Caco-2 (cell line): ENCODE measurements around the gene UCK1. TPM values are rescaled to one million over a fixed set of nuclear protein-coding genes. Genes with fewer than 3 reads are reported as not detected.

ENCODE experiments used
- BruUV-seq: library from RNA; stranded (reverse); fragments of 400-500 nt; replicated peaks from 2 replicates; lab custom pipeline; 2021; lab: Mats Ljungman, UMichigan
- CTCF ChIA-PET: fragments of 300-600 bp; sonication (Branson Sonifier 250); formaldehyde crosslinking; loops from one replicate; lab custom pipeline; 2022; ENCODE audit warnings: antibody characterized with exemption; lab: Charles Lee
- POLR2A ChIA-PET: fragments of 300-600 bp; sonication (Branson Sonifier 250); formaldehyde crosslinking; loops from one replicate; lab custom pipeline; 2022; ENCODE audit warnings: antibody characterized with exemption; lab: Charles Lee
- DNase-seq, 2 experiments: peaks; one replicate each; pipeline versions ENCODE4 v3.0.0 to v3.0.0-alpha.2; 2020 to 2022
- H3K27me3 ChIP-seq: replicated peaks from 2 replicates; pipeline ENCODE4 v1.6.0; 2011; ENCODE audit warnings: low read length; ENCODE audit not compliant: control insufficient read depth, insufficient read depth
- H3K36me3 ChIP-seq: 2 replicates; pipeline ENCODE4 v1.5.1; 2011; ENCODE audit warnings: low read length; ENCODE audit not compliant: control insufficient read depth, insufficient read depth
- H3K4me1 ChIP-seq: fragments of 250-450 bp; sonication (Bioruptor Pico); 2 replicates; pipeline ENCODE4 v1.5.1; 2020; ENCODE audit warnings: mild to moderate bottlenecking
- H3K4me3 ChIP-seq: 2 replicates; pipeline ENCODE4 v1.5.1; 2011; ENCODE audit warnings: low read depth, mild to moderate bottlenecking, control low read depth, low read length
- H3K9me3 ChIP-seq: fragments of 250-450 bp; sonication (Bioruptor Pico); 2 replicates; pipeline ENCODE4 v1.5.1; 2020; ENCODE audit warnings: mild to moderate bottlenecking, moderate library complexity
- H3K27ac Mint-ChIP-seq: one replicate; pipeline ENCODE4 v1.8.0; 2022; ENCODE audit warnings: mixed read lengths; ENCODE audit not compliant: unreplicated experiment
- H3K27me3 Mint-ChIP-seq: one replicate; pipeline ENCODE4 v1.8.0; 2022; ENCODE audit warnings: mixed read lengths; ENCODE audit not compliant: insufficient read depth, unreplicated experiment
- H3K36me3 Mint-ChIP-seq: one replicate; pipeline ENCODE4 v1.8.0; 2022; ENCODE audit warnings: mild to moderate bottlenecking, mixed read lengths; ENCODE audit not compliant: insufficient read depth, unreplicated experiment
- H3K4me1 Mint-ChIP-seq: one replicate; pipeline ENCODE4 v1.8.0; 2022; ENCODE audit warnings: low read depth, mixed read lengths; ENCODE audit not compliant: unreplicated experiment
- H3K4me3 Mint-ChIP-seq: one replicate; pipeline ENCODE4 v1.8.0; 2022; ENCODE audit warnings: mild to moderate bottlenecking, moderate library complexity, mixed read lengths; ENCODE audit not compliant: unreplicated experiment
- H3K9me3 Mint-ChIP-seq: one replicate; pipeline ENCODE4 v1.8.0; 2022; ENCODE audit warnings: mixed read lengths; ENCODE audit not compliant: unreplicated experiment
- CTCF ChIP-seq, 2 experiments: fragments of 200-600 bp in 1 of 2; IDR thresholded peaks; 1 replicate in 1 of 2; 2 replicates in 1 of 2; pipeline versions ENCODE4 v1.5.1 to v1.8.0; 2011 to 2022; ENCODE audit warnings: antibody characterized with exemption in 1 of 2, control low read depth in 1 of 2, inconsistent platforms in 1 of 2, low read depth in 1 of 2, low read length in 1 of 2, mild to moderate bottlenecking in 1 of 2, moderate library complexity in 1 of 2; ENCODE audit not compliant: insufficient read depth in 1 of 2, severe bottlenecking in 1 of 2, unreplicated experiment in 1 of 2
- intact Hi-C: fragments of 100-400 bp; cut with micrococcal nuclease; formaldehyde crosslinking; loops from one replicate; pipeline ENCODE4 v1.10.0; 2022; ENCODE audit not compliant: unreplicated experiment
- total RNA-seq: library from RNA; stranded (reverse); gene quantifications from 2 replicates; pipeline ENCODE4 v1.2.3, GENCODE V29; 2022

Gene UCK1
- total RNA-seq, 1 experiment from 2014 or later: 25.7 TPM

GRCh38 chr9:131545786-131546335 is 14.8 kb upstream of the UCK1 start:
- H3K36me3 Mint-ChIP-seq: peaks cover 12% of the 10 kb centered on the region
- peaks cover 4% of the 10 kb centered on the region for H3K27me3 Mint-ChIP-seq
- peak overlapping the region; percentile 82 for H3K4me3 Mint-ChIP-seq
- H3K4me1 Mint-ChIP-seq: peaks cover 28% of the 10 kb centered on the region
- DNase-seq: peak in 1 of 2 experiments; percentile 54
- POLR2A ChIA-PET: interaction anchor here (0.7 kb wide), 1 partner anchor 187 kb away, joined by 5 read pairs; no protein-coding TSS in a partner anchor
- H3K27me3 ChIP-seq: no peaks in the 10 kb centered on the region
- H3K4me1 ChIP-seq: no peaks in the 10 kb centered on the region
- CTCF ChIA-PET: interaction anchor here (1.1 to 2.4 kb wide), 3 partner anchors 16 to 195 kb away, joined by 3 to 8 read pairs (median 4); no protein-coding TSS in a partner anchor
- H3K9me3 Mint-ChIP-seq: peaks cover 11% of the 10 kb centered on the region
- BruUV-seq: no TSS peak
- peaks cover 8% of the 10 kb centered on the region for H3K9me3 ChIP-seq
- intact Hi-C loops: no loop called here
- peak overlapping the region; percentile 33 for H3K27ac Mint-ChIP-seq
- no peak for TF ChIP-seq CTCF (IDR thresholded peaks at IDR 0.05; ENCODE audit: insufficient read depth in 1 of 2, low read depth in 1 of 2, low read length in 1 of 2, severe bottlenecking in 1 of 2, unreplicated experiment in 1 of 2)
- no peaks in the 10 kb centered on the region for H3K36me3 ChIP-seq
- H3K4me3 ChIP-seq: peak overlapping the region; percentile 71

- H3K9me3 ChIP-seq: peaks cover 8% of the 10 kb centered on the region
- Mint-ChIP-seq H3K4me1 (peaks cover 24% of the 10 kb centered on the region), H3K27ac (peak within 1 kb of the TSS; percentile 73), H3K27me3 (peaks cover 4% of the 10 kb centered on the region), H3K4me3 (peak within 1 kb of the TSS; percentile 82), H3K9me3 (peaks cover 11% of the 10 kb centered on the region), H3K36me3 (peaks cover 12% of the 10 kb centered on the region)
- intact Hi-C loops: no loop called here
- no peaks in the 10 kb centered on the region for H3K4me1 ChIP-seq
- TF ChIP-seq CTCF (IDR thresholded peaks at IDR 0.05; ENCODE audit: insufficient read depth in 1 of 2, low read depth in 1 of 2, low read length in 1 of 2, severe bottlenecking in 1 of 2, unreplicated experiment in 1 of 2): no peak
- CTCF ChIA-PET: interaction anchor here (0.6 to 2.4 kb wide), 5 partner anchors 17 to 1334 kb away, joined by 3 to 8 read pairs (median 3); no protein-coding TSS in a partner anchor
- POLR2A ChIA-PET: interaction anchor here (0.7 kb wide), 1 partner anchor 188 kb away, joined by 5 read pairs; no protein-coding TSS in a partner anchor
- DNase-seq: peak; percentile 94 to 95
- TSS peak; percentile 19 for BruUV-seq
- peak within 1 kb of the TSS; percentile 71 for H3K4me3 ChIP-seq
- no peaks in the 10 kb centered on the region for H3K36me3 ChIP-seq
- H3K27me3 ChIP-seq: no peaks in the 10 kb centered on the region
Measured at GRCh38 chr9:131545003-131545785, 14.1 kb upstream of the UCK1 start, which contains the start of gene PRRT1B. TSS of gene PRRT1B (plus strand) at chr9:131545523. CDS start at chr9:131545616, 93 bp downstream.

- H3K4me1 ChIP-seq: no peaks in the 10 kb centered on the region
- BruUV-seq: no TSS peak
- Mint-ChIP-seq H3K4me1 (peaks cover 12% of the 10 kb centered on the region), H3K27ac (no peak overlapping the region), H3K9me3 (peaks cover 11% of the 10 kb centered on the region), H3K36me3 (peaks cover 6% of the 10 kb centered on the region), H3K27me3 (peaks cover 2% of the 10 kb centered on the region), H3K4me3 (no peak overlapping the region)
- no peak for DNase-seq
- no peaks in the 10 kb centered on the region for H3K27me3 ChIP-seq
- intact Hi-C loops: no loop called here
- POLR2A ChIA-PET: no interaction called here
- CTCF ChIA-PET: no interaction called here
- H3K36me3 ChIP-seq: no peaks in the 10 kb centered on the region
- TF ChIP-seq CTCF (IDR thresholded peaks at IDR 0.05; ENCODE audit: insufficient read depth in 1 of 2, low read depth in 1 of 2, low read length in 1 of 2, severe bottlenecking in 1 of 2, unreplicated experiment in 1 of 2): no peak
- H3K4me3 ChIP-seq: no peak overlapping the region
- peaks cover 8% of the 10 kb centered on the region for H3K9me3 ChIP-seq
Measured at GRCh38 chr9:131543141-131543540, 12.1 kb upstream of the UCK1 start.
